ENCODE results near the gene PDZK1IP1.

Gene PDZK1IP1

DNA sequence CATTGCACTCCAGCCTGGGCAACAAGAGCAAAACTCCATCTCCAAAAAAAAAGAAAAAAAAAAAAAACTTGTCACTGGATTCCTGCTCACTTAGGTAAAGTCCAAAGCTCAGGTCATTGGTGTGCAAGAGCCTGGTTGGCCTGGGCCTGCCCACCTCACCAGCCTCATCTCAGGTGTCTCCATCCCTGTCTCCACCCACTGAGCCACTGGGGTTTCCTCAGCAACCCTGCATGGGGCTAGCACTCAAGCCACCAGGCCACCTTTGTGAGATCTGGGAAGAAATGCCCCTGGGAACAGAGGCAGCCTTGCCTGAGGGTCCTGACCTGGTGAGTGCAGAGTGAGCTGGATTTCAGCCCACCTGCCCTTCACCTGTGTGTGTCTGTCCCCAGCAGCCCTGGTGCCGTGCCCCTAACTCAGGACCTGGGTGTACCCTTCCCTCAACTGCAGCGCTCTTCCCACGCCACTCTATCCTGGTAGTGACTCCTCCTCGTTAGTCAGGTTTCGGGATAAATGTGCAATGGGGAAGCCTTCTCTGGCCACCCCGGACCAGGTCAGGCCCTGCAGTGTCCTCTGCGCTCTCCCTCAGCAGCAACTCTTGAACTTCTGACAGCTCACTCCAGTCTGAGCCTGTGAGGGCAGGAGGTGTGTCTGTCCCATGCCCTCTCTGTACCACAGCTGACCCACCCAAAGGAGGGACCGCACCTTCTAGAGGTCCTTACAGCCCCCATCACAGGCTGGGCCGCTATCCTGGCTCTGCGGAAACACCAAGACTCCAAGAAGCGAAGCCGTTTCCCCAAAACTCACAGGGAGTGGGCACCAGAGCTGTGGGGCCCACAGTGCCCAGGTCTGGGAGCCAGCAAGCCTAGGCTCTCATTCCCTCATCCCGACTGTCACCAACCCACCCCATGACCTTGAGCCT is 3.3 kb downstream of the PDZK1IP1 start:
- DNase-seq (ENCODE audit: low spot score), result no peak
- ChIA-PET CTCF (interaction anchor here (0.6 to 1.9 kb wide), 4 partner anchors 7 to 346 kb away, joined by 3 to 9 read pairs (median 4); partner anchors contain the start of gene FOXD2), POLR2A (ENCODE audit: low non-redundant PET) (no interaction called here)
- TF ChIP-seq, protein P1, sequence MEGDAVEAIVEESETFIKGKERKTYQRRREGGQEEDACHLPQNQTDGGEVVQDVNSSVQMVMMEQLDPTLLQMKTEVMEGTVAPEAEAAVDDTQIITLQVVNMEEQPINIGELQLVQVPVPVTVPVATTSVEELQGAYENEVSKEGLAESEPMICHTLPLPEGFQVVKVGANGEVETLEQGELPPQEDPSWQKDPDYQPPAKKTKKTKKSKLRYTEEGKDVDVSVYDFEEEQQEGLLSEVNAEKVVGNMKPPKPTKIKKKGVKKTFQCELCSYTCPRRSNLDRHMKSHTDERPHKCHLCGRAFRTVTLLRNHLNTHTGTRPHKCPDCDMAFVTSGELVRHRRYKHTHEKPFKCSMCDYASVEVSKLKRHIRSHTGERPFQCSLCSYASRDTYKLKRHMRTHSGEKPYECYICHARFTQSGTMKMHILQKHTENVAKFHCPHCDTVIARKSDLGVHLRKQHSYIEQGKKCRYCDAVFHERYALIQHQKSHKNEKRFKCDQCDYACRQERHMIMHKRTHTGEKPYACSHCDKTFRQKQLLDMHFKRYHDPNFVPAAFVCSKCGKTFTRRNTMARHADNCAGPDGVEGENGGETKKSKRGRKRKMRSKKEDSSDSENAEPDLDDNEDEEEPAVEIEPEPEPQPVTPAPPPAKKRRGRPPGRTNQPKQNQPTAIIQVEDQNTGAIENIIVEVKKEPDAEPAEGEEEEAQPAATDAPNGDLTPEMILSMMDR (conservative IDR thresholded peaks at IDR 0.05; ENCODE audit: low read depth), result no peak
- no peak overlapping the region for H3K27ac ChIP-seq

DNA sequence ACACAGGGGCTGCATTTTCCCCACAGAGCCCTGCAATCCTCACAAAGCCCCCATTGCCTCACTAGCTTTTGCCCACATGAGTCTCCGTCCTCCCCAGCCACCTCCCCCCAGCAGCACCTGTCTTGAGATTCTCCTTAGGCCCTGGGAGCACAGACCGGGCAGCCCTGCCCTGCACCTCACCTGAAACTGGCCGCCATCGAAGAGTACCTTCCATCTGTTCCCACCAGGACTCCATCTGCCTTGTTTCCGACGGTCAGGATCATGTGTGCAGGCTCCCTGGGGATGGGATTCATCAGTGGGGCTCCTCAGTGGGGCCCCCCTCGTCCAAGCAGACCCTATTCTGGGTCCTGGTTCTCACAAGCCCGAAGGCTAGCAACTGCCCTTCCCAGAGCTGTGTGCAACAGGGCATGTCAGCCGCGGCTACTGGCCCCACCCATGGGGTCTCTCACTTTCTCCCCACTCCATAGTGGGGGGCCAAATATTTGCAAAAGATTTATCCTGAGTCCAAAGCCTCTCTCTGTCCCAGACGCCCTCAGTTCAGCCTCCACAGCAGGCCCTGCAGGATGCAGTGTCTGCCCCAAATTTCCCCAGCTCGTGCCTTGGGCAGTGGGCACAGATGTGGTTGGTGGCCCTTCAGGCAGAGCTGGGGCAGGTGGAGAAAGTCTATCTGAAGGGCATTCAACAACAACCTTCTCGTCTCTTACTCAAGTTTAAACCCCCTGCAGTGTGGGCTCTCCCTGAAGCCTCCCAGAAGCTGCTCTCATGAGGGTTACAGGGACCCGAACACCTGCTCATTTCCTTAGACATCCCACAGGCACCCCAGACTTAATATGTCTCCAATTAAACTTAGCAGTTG is 4.8 kb downstream of the PDZK1IP1 start:
- H3K27ac ChIP-seq, result no peak overlapping the region
- ChIA-PET CTCF (interaction anchor here (0.7 to 1.7 kb wide), 2 partner anchors 8 to 9 kb away, joined by 5 to 7 read pairs; no protein-coding TSS in a partner anchor), POLR2A (ENCODE audit: low non-redundant PET) (no interaction called here)
- TF ChIP-seq, protein P1 (conservative IDR thresholded peaks at IDR 0.05; ENCODE audit: low read depth), result no peak
- no peak for DNase-seq (ENCODE audit: low spot score)

DNA sequence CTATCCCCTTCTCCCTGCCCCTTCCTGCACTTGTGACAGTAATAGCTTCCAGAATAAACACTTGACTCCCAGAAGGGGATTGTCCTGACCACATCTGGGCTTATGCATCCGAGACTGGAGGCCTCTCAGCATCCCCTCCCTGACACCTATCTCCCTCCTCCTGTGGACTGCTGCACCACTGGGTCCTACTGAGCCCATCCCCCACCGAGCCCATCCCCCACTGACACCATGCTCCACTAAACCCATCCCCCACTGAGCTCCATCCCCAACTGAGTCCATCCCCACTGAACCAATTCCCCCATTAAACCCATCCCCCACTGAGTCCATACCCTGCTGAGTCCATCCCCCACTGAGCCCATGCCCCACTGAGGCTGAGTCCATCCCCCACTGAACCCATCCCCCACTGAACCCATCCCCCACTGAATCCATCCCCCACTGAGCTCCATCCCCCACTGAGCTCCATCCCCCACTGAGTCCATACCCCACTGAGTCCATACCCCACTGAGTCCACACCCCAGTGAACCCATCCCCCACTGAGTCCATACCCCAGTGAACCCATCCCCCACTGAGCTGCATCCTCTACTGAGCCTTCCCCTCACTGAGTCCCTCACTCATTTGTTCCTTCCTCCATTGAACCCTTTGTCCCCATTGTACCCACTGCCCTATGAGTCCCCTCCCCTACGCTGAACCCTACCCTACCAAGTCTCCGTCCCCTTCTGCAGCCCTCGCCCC is 5.6 kb downstream of the PDZK1IP1 start:
- ChIA-PET CTCF (interaction anchor here (0.7 to 1.7 kb wide), 3 partner anchors 9 kb away, joined by 3 to 7 read pairs (median 5); no protein-coding TSS in a partner anchor), POLR2A (ENCODE audit: low non-redundant PET) (no interaction called here)
- TF ChIP-seq, protein P1 (conservative IDR thresholded peaks at IDR 0.05; ENCODE audit: low read depth), result no peak
- DNase-seq (ENCODE audit: low spot score), result no peak
- H3K27ac ChIP-seq, result no peak overlapping the region

DNA sequence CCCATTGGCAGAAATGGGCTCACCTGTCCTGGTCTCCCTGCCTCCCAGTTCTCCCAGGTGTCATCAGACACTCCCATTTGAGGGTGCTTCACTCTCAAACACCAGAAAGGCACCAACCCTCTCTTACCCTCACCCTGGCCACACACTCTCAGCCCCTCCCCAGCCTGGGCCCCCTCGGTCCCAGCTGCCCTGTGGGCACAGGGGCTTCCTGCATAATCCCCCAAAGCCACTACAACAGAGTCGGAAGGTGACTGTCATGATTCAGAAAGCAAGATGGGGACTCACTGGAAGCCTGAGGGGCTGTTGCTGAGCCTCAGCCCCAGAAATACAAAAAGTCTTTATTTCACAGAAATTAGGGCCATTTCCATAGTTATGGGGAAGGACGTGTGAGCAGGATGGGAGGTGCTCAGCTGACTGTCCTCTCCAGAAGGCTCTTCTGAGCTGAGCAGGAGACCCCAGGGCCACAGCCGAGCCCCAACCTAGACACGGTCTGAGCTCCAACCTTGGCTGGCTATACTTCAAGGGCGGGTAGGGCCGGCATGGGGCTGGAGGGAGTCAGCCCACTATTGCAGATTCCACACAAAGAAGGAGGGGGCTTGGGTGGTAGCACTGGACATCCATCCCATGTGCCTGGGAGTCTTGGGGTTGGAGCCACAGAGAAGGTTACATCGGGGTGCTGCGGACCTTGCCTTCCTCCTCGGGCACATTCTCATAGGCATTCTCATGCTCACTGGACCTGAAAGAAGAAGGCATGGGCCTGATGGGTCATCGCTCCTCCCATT is 6.3 kb downstream of the PDZK1IP1 start:
- ChIA-PET CTCF (interaction anchor here (1.2 to 1.7 kb wide), 2 partner anchors 8 to 9 kb away, joined by 3 to 5 read pairs; no protein-coding TSS in a partner anchor), POLR2A (ENCODE audit: low non-redundant PET) (no interaction called here)
- TF ChIP-seq, protein P1 (conservative IDR thresholded peaks at IDR 0.05; ENCODE audit: low read depth), result no peak
- DNase-seq (ENCODE audit: low spot score), result no peak
- H3K27ac ChIP-seq, result no peak overlapping the region; the same call in 1 of the 2 replicates

DNA sequence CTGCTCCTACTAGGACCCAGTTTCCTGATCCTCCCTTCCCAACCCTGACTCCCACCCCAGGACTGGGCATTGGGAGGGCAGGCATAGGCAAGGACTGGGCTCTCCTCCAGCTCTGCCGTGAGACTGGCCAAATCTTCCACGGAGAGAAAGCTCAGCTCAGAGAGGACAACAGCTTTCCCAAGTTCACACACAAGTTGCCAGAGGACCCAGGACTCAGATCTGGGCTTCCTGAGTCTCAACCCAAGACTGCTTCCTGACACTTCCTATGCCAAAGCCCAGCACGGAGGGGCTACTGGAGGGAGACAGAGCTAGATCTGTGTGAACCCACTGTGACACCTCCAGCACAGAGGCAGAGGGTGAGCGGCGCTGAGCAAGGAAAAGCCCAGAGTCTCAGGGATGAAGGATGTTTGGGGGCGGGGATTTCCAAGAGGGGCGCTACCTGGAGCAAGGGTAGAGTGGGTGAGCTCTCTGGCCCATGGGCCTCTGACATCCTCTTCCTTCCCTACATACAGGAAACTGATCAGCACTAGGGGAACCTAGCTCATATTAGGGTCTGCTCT is 7.1 kb downstream of the PDZK1IP1 start:
- POLR2A ChIA-PET (ENCODE audit: low non-redundant PET), result no interaction called here
- peak overlapping the region; percentile 49 for H3K27ac ChIP-seq
- CTCF ChIA-PET, result interaction anchor here (1.1 to 1.2 kb wide), 2 partner anchors 8 to 10 kb away, joined by 3 to 4 read pairs; no protein-coding TSS in a partner anchor
- TF ChIP-seq, protein P1 (conservative IDR thresholded peaks at IDR 0.05; ENCODE audit: low read depth), result no peak
- DNase-seq (ENCODE audit: low spot score), result no peak

Measured in RWPE1 (cell line).